ENCODE data around the gene SHISA7.

GRCh38 chr19:55447421-55448174 lies 4.5 kb upstream of the SHISA7 start:
- TF ChIP-seq CTCF (conservative IDR thresholded peaks at IDR 0.05; ENCODE audit: low read length): no peak
- no peak for TF ChIP-seq EZH2phosphoT487 (IDR thresholded peaks at IDR 0.05; ENCODE audit: borderline replicate concordance, low read depth, low read length)
